NCI-H128 (cell line): ENCODE results near the gene REEP3.
A peak's percentile ranks its signal among the peaks of the same experiment; 100 is the strongest.

Source experiments
- DNase-seq: peaks from one replicate; lab custom pipeline; 2025; ENCODE audit not compliant: unreplicated experiment; lab: John Stamatoyannopoulos, UW

Gene REEP3

DNA sequence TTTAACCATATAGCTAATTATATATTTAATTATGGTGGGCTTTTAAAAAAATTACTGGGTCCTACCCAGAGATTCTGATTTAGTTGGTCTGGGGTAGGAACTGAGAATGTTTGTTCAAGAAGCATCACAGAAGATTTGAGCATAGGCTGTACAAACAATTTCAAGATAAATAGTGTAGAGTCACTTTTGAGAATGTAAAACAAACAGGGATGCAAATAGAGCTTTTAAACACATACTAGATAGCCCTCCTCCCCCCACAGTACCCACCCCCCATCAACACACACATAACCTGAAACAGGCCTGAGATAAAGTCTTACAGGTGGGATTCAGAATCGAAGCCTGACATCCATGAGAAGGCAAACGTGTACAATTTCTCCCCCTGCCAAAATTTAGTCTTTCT is 15.6 kb upstream of the REEP3 start:
- DNase-seq, result no peak

DNA sequence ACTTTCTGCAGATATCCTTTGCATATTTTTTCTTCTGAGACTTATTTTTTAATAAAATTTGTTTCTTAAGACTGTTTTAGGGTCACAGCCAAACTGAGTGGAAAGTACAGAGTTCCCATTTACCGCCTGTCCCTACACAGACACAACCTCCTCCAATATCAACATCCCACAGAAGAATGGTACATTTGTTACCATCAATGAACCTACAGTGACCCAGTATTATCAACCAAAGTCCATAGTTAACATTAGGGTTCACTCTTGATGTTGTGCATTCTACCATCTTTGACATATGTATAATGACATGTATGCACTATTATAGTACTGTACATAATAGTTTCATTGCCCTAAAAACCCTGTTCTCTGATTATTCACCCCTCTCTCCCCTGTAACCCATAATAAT is 14.6 kb upstream of the REEP3 start:
- no peak for DNase-seq

DNA sequence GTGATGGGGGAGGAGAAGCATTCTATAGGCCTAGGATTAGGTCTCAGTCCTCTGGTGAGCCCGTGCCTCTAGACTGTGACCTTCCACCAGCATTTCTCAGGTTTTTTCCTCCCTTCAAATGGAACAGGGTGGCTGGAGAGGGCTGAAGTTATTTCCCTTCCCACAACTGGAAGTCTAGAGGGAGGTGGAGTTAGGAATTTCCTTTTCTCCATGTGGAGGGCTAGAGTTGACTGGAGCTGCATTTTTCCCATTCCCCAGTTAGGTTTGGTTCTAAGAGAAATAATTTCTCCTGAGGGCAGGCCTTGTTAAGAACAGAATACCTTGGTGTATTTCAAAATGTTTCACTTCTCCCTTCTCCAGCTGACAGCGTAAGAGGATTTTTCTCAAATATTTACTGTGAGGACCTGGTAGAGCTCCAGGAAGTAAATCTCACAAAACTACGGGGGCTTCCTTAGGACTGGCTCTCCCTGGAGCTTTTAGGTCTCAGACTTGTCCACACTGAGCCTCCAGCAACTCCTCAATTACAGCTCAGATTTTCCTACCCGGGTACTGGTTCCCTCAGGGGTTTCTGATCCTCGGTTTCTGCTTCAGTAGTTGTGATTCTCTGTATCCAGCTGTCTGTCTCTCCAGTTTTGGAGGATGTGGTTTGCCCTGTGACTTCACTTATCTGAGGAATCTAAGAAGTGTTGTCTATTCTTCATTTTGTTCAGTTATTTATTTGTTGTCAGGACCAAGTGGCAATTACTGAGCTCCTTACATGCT is 6.0 kb upstream of the REEP3 start:
- DNase-seq, result no peak

DNA sequence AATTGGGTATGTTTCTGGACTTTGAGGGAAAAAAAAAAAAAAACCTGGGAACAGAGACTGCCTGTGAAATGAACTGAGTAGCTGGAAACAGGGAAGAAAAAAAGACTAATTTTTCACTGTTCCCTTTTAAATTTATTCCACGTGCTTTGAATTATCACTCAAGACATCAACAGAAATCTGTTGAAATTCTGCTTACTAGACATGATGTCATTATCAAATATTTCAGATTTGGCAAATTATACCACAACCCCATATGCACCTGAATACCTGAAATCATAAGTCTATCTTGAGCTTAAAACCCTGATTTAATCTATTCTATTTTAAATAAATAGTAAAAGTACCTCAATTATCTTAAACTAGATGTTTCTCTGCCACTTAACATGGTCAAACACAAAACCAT is 5.0 kb upstream of the REEP3 start:
- DNase-seq, result no peak

DNA sequence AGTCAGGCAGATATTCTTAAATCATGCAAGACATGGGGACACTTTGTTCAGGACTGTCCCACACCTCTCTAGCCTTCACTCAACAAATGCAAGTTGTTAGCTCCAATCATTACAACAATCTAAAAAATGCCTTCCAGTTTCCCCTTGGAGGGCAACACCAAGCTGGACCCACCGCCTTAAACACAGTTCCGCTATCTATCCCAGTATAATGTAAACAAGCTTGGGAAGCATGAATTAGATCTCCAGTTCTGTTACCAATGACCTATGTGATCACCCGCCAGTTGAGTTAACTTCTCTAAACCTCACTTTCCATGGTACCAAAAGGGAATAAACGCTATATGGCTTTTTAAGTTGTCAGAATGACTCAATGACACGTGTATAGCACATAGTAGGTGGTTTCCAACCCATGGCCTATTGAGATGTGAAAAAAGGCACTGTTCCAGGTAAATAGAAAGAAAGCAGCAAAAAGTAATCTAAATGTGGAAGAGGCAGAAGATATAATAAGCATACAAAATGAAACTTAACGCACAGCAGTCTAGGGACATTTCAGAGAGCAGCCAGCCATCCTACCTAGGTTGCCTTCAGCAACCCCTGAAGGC is 2.4 kb upstream of the REEP3 start:
- no peak for DNase-seq

DNA sequence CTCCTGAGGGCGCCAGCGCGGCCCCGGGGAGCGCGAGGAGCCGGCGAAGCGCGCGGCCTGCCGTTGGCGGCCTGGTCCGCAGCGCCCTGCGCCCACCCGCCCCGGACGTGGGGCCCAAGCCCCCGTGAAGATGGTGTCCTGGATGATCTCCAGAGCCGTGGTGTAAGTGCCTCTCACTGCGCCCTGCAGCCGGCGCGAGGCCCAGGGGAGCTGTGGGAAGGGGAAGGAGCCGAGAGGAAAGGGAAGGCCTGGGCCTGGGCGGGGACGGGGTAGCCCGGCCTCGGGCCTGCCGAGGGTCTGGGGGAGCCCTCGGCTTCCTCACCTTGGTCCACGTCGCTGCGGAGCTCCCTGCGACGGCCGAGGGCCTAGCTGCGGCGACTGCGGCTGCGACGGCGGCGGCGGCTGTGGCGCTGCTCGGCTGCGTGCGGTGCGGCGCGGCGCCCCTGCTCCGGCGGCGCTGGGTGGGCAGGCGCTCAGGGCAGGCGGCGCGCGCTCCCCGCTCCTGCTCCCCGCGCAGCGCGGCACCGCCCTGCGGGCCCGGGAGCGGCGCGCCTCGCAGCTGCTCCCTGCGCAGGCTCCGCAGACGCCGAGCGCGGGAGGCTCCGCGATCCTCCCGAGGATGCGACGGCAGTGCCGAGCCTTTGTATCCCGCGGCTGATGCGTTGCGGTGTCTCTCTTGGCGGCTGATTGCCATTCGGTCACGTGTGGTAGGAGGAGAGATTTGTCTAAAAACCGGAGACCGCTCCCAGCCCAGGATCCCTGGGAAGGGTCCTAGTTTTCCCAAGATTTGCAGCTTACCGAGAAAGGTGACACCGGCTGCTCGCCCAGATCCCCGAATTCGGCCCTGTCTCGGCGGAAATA is 445 bp downstream of the REEP3 start:
- peak; percentile 16 for DNase-seq

DNA sequence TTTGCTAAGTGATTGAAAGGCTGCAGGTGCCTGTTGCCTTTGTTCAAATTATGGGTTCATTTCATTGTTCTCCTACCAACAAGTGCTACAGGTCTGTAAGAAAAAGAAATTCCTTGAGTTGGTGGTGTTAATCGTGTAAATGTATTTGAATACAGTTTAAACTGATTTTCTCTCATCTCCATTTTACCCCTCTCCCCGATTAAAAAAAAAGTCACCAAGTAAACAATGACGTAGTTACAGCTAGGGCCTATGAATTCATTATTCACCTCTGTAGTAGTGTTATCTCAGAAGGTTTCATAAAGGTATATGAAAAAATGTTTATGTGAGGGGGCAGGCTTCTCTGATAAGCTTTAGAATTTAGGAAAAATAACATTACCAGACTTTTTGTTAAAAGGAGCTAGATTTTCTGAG is 1.1 kb downstream of the REEP3 start:
- no peak for DNase-seq

DNA sequence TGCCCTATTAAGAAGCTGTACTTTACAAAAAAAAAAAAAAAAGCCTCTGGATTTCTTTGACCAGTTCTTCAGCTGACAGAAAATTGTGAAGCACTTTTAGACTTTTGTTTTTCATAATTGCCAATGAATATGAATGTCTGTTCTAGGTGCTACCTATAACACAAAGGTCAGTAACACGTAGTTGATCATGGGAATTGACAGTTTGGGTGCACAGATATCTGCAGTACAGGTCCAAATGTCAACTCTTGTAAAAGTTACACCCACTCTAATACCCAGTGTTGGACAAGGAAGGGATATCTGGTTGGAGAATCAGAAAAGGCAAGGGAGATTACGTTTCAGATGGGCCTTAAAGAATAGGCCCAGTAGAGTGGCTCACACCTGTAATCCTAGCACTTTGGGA is 1.8 kb downstream of the REEP3 start:
- no peak for DNase-seq

DNA sequence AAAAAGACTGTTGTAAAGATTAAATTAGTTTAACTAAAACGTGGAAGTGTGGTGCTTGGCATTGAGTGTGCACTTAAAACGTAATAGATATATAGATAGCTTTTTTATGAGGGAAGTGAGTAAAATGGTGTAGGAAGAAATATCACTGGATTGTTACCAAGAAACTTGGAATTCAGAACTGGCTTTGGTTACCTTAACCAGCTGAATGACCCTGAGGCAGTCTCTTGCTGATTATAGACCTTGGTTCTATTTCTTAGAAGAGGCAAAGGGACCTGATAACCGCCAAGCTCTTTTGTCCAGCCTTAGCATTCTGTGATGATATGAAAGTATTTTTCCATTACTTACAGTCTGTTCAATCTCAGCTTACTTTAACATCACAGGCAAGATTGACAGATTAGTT is 3.8 kb downstream of the REEP3 start:
- DNase-seq, result no peak

DNA sequence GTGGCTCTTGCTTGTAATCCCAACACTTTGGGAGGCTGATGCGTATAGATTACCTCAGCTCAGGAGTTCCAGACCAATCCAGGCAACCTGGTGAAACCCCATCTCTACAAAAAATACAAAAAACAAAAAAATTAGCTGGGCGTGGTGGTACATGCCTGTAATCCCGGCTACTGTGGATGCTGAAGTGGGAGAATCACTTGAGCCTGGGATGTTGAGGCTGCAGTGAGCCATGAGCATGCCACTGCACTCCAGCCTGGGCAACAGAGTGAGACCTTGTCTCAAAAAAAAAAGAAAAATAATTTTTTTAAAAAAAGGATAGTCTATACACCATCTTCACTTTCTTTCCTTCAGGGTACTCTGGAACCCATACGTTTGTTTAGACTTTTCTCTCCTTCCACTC is 6.2 kb downstream of the REEP3 start:
- no peak for DNase-seq

DNA sequence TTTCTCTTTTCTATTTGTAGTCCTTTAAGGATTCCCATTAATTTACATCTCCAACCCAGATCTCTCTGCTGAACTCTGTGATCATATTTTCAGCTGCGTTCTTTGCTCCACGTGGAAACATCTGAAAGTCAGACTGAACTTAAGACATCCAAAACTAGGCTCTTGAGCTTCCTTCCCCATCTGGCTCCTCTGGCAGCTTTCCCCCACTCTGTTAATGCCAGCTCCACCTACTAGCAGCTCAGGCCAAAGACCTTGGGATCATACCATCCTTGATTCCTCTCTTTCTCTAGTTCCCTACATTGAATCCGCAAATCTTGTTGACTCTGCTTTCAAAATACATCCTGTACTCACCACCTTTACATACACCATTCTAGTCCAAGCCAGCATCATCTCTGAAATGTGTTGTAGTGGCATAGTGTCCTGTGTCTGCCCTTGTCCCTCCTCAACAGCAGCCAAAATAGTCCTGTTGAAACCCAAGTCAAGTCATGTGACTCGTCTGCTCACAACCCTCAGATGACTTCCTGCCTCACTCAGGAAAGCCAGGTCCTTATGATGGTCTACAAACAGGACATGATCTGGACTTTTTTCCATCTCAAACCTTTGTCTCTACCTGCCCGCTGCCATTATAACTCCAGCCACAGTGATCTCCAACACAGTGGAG is 7.0 kb downstream of the REEP3 start:
- no peak for DNase-seq

DNA sequence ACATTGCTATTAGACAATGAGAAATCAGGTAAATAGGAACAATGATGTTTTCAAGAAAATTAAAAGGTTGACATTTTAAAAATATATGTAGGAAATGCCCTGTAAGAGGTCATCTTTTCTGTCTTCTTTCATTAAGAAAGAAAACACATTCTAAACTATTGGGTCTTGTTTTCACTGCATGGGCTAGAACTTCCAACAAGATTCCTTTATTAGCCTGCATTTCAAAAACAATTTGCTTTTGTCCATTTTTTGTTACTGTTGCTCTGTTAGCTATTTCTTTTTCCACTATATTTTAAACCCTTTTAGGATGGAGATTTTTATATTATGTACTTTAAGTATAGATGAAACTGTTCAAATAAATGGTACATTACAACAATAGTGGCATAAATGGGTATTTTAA is 9.2 kb downstream of the REEP3 start:
- DNase-seq, result no peak

DNA sequence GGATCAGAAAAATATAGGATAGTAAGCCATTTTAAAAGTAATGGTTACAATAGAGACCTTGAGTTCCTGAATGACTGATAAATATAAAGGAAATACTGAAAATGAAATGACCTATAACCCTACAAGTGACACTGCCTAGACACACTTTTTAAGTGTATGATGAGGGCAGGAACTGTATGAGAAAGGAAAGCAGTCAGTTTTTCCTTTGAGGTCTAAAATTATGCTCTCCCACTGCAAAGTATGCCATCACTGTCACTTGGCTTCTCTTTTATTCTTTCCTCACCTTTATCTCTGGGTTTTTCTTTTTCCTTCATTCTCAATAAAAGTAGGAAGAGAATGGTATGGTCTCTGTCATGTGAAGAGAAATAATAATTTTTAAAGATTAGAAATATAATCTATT is 13.5 kb downstream of the REEP3 start:
- DNase-seq, result no peak

DNA sequence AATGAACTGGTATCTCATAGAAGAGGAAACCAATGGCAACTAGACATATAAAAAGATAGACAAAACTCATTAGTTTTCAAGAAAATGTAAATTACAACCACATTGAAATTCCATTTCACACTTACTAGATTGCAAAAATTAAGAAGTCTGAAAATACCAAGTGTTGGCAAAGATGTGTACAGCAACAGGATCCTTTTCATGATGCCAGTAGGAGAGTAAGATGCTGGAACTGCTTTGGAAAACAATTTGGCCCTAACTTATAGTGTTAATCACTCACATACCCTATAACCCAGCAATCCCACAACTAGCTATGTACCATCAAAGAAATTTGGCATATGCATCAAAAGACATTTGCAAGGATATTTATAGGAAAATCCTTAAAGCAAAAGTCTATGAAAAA is 15.5 kb downstream of the REEP3 start:
- no peak for DNase-seq

DNA sequence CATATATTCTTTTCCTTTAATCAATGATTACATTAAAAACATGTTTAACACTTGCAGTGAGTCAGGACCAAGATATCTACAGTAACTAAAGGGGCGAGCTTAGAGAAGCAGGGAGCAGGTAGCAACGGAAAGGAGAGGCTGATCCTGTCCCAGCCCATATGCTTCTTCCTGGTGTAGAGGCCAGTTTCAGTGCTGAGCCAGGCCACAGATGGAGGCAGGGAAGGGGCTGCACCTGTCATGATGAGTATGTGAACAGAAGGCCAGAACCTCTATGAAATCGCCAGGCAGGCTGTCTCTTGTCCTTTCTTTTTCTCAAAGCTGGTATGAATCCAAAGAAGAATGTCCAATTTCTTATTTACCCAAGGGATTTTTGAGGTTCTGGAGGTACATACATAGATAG is 16.3 kb downstream of the REEP3 start:
- no peak for DNase-seq

DNA sequence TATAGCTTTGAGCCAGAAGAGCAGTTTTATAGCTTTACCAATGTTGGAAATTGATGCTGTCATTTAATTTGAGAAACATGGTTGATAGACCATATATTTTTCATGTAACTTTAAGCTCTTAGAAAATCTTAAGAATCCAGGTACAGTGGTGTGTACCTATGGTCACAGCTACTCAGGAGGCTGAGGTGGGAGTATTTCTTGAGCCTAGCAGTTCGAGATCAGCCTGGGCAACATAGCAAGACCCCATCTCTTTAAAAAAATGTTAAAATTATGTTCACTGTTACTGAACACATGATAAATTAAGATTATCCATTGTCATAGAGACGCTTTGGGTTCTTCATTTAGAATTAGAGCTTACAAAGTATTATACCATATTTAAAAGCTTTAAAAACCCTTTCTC is 18.2 kb downstream of the REEP3 start:
- no peak for DNase-seq

DNA sequence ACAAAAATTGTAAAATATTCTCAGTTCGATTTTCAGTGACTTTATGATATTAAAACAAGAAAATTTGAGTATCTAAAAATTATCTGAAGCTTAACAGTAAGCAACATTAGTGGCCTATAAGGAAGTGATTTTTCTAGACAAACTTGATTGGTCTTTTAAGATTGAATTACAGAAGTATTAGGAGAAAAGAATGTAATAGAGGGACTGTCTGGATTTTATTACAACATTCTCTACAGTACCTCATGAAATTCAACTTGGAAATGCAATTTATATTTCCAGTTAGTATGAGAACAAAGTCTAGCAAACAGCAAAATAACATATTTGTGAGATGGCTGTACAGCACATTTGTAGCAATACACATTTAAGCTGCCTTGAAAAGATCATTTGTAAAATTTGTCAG is 18.8 kb downstream of the REEP3 start:
- DNase-seq, result no peak

DNA sequence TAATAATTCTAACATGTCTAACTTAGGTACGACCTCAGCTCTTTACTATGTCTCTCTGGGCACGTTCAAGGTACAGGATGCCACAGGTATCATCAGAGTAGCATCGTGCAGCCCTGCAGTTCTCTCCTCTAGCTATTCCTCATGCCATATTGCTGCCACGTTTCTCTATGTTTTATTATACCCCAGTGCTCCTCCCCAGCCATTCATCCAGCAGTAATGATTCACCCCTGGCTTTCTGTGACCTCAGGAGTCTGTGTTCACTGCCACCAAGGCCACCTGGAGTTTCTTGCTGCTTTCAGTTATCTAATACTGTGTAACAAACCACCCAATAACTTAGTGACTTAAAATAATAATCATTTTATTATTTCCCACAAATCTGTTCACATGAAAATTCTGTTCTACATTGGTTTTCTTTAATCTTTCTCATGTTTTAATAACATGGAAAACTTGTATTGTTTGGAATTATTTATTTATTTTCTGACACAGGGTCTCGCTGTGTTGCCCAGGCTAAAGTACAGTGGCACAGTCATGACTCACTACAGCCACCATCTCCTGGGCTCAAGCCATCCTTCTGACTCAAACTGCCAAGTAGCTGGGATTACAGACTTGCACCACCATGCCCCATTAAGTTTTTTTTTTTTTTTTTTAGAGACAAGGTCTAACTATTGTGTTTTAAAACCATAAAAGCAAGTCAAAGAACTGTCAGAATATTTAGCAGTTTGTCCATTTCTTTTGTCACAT is 21.8 kb downstream of the REEP3 start:
- DNase-seq, result no peak

DNA sequence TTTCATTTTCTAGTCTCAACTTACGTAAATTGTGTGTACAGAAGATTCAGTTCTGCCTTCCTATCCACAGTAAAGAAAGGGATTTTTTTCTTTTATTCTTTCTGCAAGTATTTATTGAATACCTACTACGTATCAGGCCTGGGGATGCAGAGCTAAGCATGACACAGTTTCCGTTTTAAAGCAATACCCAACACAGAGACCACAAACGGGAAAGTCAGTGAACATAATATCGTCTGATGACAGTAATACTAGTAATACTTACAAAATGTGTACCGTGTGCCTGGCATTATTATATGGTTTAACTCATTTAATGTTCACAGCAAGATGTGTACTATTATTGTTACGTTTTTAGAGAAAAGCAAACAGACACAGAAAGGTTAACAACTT is 22.4 kb downstream of the REEP3 start:
- DNase-seq, result no peak

DNA sequence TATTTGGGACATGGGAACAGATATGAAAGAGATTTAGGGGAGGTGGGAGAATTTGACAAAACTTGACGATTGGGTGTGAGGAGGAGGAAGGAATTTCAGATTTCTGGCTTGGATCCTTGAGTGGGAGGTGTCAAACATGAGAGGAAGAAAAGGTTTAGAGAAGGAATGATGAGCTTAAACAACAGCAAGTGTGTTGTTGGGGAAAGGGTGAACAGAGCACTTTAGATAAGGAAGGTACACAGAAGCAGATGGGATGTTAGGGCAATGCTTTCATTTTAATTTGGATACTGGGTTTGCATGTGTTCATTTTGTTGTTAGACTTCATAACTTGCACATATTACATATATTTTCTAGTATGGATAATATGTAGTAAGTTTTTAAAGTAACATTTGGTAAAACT is 23.2 kb downstream of the REEP3 start:
- DNase-seq, result no peak
